NB4 (cell line): ENCODE results near the gene ARL4C.

Experiments
- DNase-seq: peaks from one replicate; pipeline ENCODE4 v3.0.0; 2010; ENCODE audit warnings: low read depth
- H3K4me3 ChIP-seq: one replicate; pipeline ENCODE4 v1.5.1; 2011; ENCODE audit warnings: mild to moderate bottlenecking, low read depth, low read length, moderate library complexity
- MYC ChIP-seq: IDR thresholded peaks from 2 replicates; pipeline ENCODE4 v1.6.1; 2011; ENCODE audit warnings: low read depth, low read length
- POLR2A ChIP-seq: IDR thresholded peaks from 2 replicates; pipeline ENCODE4 v1.6.1; 2011; ENCODE audit warnings: mild to moderate bottlenecking; ENCODE audit not compliant: insufficient read length; ENCODE audit errors: extremely low read depth
- TF ChIP-seq, protein P1 (sequence below): IDR thresholded peaks from 2 replicates; pipeline ENCODE4 v1.6.1; 2011; ENCODE audit warnings: low read depth, low read length
- TF ChIP-seq, protein P2 (sequence below): IDR thresholded peaks from one replicate; pipeline ENCODE4 v1.5.1; 2012; ENCODE audit warnings: low read depth, low read length

The ARL4C gene

DNA sequence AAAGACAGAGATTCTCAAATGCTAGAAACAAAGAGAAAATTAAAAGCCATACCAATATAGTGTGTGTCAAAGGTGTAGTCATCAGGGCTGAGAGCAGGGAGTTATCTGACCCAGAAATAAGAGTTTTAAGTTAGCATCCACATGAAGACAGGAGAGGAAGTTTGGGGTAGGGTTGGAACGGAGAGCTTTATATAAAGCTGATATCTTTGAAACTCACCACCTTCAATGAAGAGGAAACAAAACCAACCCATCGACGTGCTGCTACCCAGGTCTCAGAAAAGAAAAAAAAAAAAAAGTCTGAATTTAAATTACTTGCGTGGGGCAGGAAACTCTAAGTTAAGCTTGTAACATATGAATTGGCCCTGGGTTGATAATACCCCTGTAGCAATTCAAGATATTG lies 42.4 kb downstream of the ARL4C start:
- no peak overlapping the region for H3K4me3 ChIP-seq
- TF ChIP-seq MYC (no peak), POLR2A (no peak)
- TF ChIP-seq, protein P1, sequence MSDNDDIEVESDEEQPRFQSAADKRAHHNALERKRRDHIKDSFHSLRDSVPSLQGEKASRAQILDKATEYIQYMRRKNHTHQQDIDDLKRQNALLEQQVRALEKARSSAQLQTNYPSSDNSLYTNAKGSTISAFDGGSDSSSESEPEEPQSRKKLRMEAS: no peak
- TF ChIP-seq, protein P2, sequence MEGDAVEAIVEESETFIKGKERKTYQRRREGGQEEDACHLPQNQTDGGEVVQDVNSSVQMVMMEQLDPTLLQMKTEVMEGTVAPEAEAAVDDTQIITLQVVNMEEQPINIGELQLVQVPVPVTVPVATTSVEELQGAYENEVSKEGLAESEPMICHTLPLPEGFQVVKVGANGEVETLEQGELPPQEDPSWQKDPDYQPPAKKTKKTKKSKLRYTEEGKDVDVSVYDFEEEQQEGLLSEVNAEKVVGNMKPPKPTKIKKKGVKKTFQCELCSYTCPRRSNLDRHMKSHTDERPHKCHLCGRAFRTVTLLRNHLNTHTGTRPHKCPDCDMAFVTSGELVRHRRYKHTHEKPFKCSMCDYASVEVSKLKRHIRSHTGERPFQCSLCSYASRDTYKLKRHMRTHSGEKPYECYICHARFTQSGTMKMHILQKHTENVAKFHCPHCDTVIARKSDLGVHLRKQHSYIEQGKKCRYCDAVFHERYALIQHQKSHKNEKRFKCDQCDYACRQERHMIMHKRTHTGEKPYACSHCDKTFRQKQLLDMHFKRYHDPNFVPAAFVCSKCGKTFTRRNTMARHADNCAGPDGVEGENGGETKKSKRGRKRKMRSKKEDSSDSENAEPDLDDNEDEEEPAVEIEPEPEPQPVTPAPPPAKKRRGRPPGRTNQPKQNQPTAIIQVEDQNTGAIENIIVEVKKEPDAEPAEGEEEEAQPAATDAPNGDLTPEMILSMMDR: no peak
- DNase-seq: no peak

DNA sequence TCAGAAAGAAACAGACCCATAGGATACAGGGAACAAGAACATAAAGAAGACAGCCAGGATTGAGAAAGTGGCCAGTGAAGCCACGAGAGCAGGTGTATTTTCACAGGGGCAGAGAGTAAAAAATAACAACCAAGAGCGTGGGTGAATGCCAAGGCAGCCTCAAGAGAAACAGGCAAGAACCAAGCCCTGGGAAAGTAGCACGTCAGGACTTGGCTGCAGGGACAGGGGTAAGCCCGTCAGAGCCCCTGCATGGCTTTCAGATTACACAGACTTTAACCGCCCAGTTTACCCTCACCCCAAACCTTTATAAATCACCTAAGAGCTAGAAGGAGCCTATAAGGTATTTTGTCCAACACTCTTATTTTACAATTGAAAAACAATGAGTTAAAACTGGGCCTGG lies 43.7 kb downstream of the ARL4C start:
- no peak for DNase-seq
- TF ChIP-seq, protein P2: no peak
- TF ChIP-seq MYC (no peak), POLR2A (no peak)
- TF ChIP-seq, protein P1: no peak
- H3K4me3 ChIP-seq: no peak overlapping the region

DNA sequence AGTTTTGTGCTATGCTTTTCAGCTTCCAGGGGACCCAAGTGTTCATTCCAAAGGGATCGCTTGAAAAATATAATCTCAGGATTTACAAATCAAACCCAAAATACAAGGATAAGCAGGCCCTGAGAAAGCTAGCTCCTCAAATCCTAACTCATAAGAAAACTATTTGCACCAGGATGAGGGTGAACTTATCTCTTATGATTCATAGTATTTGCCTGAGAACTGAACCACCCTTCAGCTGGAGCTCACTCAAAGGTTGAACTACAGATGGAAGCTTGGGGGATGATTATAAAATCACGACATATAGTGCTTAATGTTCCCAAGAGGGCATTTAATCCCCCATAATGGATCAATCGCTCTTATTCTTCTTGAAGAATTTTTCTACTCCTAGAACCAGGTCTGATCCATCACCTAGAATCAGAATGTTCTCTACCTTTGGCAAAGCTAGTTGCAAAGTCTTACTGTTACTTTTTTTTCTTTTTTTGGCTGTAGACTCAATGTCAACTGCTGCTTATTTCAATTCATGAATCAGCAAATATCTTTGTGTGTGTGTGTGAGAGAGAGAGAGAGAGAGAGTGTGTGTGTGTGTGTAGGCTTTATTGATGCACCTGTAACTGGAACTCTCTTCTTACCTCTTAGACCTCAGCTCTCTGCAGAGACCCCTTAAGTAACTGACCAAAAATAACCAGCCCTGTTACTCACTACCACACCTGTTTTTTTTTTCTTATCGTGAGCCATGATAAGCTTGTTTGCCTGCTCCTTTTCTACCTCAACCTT lies 44.8 kb downstream of the ARL4C start:
- TF ChIP-seq MYC (no peak), POLR2A (no peak)
- DNase-seq: no peak
- no peak overlapping the region for H3K4me3 ChIP-seq

DNA sequence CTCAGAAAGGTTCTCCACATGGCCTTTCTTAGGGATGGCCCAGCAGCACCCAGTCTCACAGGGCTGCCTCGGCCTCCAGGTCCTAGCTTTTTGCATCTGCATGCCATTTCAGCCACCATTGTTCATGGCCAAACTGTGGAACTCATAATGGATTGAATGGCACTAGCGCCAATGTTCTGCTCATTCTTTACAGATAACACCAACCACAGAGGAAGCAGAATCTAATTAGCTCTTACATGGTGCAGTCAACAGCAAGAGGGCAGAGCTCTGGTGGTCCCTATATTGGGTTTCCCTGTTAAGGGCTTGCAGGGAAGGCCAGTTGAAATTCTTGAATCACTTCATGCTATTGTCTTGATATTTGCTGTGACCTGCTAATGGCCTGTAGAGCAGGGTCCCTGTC lies 45.6 kb downstream of the ARL4C start:
- TF ChIP-seq, protein P2: no peak
- TF ChIP-seq MYC: no peak
- TF ChIP-seq POLR2A: no peak
- TF ChIP-seq, protein P1: no peak
- no peak overlapping the region for H3K4me3 ChIP-seq
- DNase-seq: no peak

DNA sequence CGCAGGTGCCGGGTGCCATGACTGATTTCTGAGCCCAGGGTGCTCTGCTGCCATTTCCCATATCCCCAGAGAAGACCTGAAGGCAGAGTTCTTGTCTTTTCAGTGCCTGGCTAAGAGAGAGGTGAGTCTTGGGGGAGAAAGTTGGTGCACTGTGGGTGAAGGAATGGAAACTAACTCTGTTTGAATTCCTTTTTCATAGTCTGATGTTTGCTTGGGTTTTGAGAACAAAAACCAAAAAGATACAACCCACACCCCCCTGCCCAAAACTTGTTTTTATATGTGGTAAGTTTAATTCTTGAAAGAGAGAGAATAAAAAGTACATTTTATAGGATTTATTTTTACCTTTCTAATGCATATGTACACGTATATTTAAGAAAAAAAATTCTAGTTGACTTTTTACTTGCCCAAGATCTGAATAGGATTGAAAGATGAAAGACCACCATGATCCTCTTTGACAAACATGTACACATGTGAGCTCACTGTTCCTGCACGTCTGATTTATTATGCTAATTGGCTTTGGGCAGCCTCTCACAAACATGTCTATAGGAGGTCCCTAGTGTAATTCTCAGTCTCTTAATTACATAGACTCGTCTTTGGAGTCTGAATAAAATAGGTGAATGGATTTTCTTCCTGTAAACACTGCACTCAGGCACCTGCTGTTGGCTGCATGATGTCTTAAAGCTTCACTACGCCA lies 46.3 kb downstream of the ARL4C start:
- DNase-seq: no peak
- no peak overlapping the region for H3K4me3 ChIP-seq
- TF ChIP-seq, protein P1: no peak
- TF ChIP-seq, protein P2: no peak
- TF ChIP-seq POLR2A: no peak

DNA sequence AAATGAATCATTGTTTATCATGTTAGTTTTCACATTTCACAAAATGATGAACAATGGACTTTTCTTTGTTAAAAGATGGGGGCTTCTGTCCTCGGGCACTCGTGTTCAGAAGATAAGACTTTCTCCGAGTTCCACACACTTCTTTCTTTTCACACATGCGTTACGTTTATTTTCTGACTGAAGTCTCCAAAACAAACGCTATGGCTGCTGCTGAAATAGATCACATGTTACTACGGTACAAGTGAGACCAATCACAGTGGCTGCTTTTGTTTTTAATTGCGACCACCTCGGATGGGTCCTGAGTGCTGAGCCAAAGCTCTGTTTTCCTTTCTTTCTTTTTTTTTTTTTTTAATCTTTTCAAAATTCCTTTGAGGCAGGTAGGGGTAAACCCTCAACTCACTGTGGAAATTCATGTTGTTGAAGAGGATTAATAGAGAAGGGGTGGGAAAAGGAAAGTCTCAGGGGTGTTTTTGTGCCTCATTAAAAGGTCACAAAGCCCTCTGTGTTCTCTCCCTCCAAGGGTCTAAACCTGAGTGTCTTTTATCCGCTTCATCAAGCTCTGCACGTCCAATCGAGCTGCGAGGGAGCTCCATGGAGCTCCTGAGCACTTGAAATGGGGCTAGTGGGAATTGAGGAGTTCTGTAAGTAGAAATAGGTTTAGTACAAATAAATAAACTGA lies 48.2 kb downstream of the ARL4C start:
- no peak for DNase-seq
- TF ChIP-seq POLR2A: no peak
- no peak for TF ChIP-seq MYC
- TF ChIP-seq, protein P1: no peak
- TF ChIP-seq, protein P2: no peak
- H3K4me3 ChIP-seq: no peak overlapping the region
